Trophoblast cell (in vitro differentiated cells and primary cell): ENCODE data around the gene OR10H4. TPM values are rescaled to one million over a fixed set of nuclear protein-coding genes. Genes with fewer than 3 reads are reported as not detected.
A peak's percentile ranks its signal among the peaks of the same experiment; 100 is the strongest.
"Not testable (repeated sequence)": the region's sequence is repeated elsewhere in the genome, so short reads cannot be mapped to it uniquely, and the experiment has no call there.

ENCODE experiments used
- DNase-seq, 2 donors: peaks; one replicate each; pipeline ENCODE4 v3.0.0-alpha.2; 2016
- H2AFZ ChIP-seq: 2 replicates; pipeline ENCODE4 v1.6.1; 2013; ENCODE audit warnings: low read length, moderate library complexity, mild to moderate bottlenecking; ENCODE audit not compliant: insufficient read depth, poor library complexity
- H2AK5ac ChIP-seq: 2 replicates; pipeline ENCODE4 v1.6.1; 2013; ENCODE audit warnings: mild to moderate bottlenecking, low read length
- H2BK120ac ChIP-seq: 2 replicates; pipeline ENCODE4 v1.6.1; 2013; ENCODE audit warnings: low read length, mild to moderate bottlenecking, moderate library complexity; ENCODE audit not compliant: insufficient read depth, poor library complexity
- H2BK12ac ChIP-seq: 2 replicates; pipeline ENCODE4 v1.6.1; 2013; ENCODE audit warnings: mild to moderate bottlenecking, low read length, moderate library complexity
- H2BK5ac ChIP-seq: 2 replicates; pipeline ENCODE4 v1.6.1; 2013; ENCODE audit warnings: low read length, low read depth, moderate library complexity, mild to moderate bottlenecking; ENCODE audit not compliant: poor library complexity
- H3K14ac ChIP-seq: 2 replicates; pipeline ENCODE4 v1.6.1; 2013; ENCODE audit warnings: mild to moderate bottlenecking, low read length
- H3K18ac ChIP-seq: 2 replicates; pipeline ENCODE4 v1.6.1; 2013; ENCODE audit warnings: mild to moderate bottlenecking, low read length
- H3K23ac ChIP-seq: 2 replicates; pipeline ENCODE4 v1.6.1; 2013; ENCODE audit warnings: low read length
- H3K27ac ChIP-seq: 2 replicates; pipeline ENCODE4 v1.5.1; 2013; ENCODE audit warnings: low read depth, mild to moderate bottlenecking, inconsistent platforms, low read length, moderate library complexity
- H3K27me3 ChIP-seq: 2 replicates; pipeline ENCODE4 v1.6.1; 2013; ENCODE audit warnings: inconsistent platforms, mild to moderate bottlenecking, low read length, moderate library complexity; ENCODE audit not compliant: insufficient read depth
- H3K36me3 ChIP-seq, 2 experiments: 1 replicate in 1 of 2; 2 replicates in 1 of 2; pipeline ENCODE4 v1.6.1; 2013; ENCODE audit warnings: low read length in 2 of 2, mild to moderate bottlenecking in 2 of 2, moderate library complexity in 1 of 2; ENCODE audit not compliant: insufficient read depth in 2 of 2, control insufficient read depth in 1 of 2
- H3K4ac ChIP-seq: 2 replicates; pipeline ENCODE4 v1.6.1; 2013; ENCODE audit warnings: low read depth, mild to moderate bottlenecking, low read length, moderate library complexity
- H3K4me1 ChIP-seq, 2 experiments: 1 replicate in 1 of 2; 2 replicates in 1 of 2; pipeline ENCODE4 v1.6.1; 2013; ENCODE audit warnings: low read length in 2 of 2, mild to moderate bottlenecking in 2 of 2, moderate library complexity in 1 of 2; ENCODE audit not compliant: insufficient read depth in 2 of 2, control insufficient read depth in 1 of 2
- H3K4me2 ChIP-seq: 2 replicates; pipeline ENCODE4 v1.6.1; 2013; ENCODE audit warnings: inconsistent platforms, mild to moderate bottlenecking, low read length, moderate library complexity
- H3K4me3 ChIP-seq: 2 replicates; pipeline ENCODE4 v1.5.1; 2013; ENCODE audit warnings: mild to moderate bottlenecking, low read depth, low read length, inconsistent platforms
- H3K79me1 ChIP-seq: one replicate; pipeline ENCODE4 v1.6.1; 2013; ENCODE audit warnings: low read length
- H3K79me2 ChIP-seq: 2 replicates; pipeline ENCODE4 v1.6.1; 2013; ENCODE audit warnings: low read length, mild to moderate bottlenecking; ENCODE audit not compliant: control insufficient read depth, insufficient read depth, poor library complexity
- H3K9ac ChIP-seq: 2 replicates; pipeline ENCODE4 v1.6.1; 2013; ENCODE audit warnings: mild to moderate bottlenecking, low read length
- H3K9me3 ChIP-seq: 2 replicates; pipeline ENCODE4 v1.6.1; 2013; ENCODE audit warnings: low read depth, mild to moderate bottlenecking, control low read depth, inconsistent platforms, low read length; ENCODE audit not compliant: insufficient read depth
- H4K12ac ChIP-seq: 2 replicates; pipeline ENCODE4 v1.6.1; 2013; ENCODE audit warnings: low read depth, mild to moderate bottlenecking, low read length, moderate library complexity
- H4K8ac ChIP-seq: 2 replicates; pipeline ENCODE4 v1.6.1; 2013; ENCODE audit warnings: low read depth, mild to moderate bottlenecking, low read length, moderate library complexity
- H4K91ac ChIP-seq: one replicate; pipeline ENCODE4 v1.6.1; 2013; ENCODE audit warnings: low read depth, mild to moderate bottlenecking, low read length, moderate library complexity
- WGBS: extraction: QIAGEN DNeasy Blood & Tissue Kit; methylation state at CpG from one replicate; pipeline ENCODE4 v1.1.7; 2013; ENCODE audit warnings: missing lambda C conversion rate; ENCODE audit not compliant: insufficient read length, insufficient coverage; ENCODE audit errors: extremely low coverage; 5-methylcytosine and 5-hydroxymethylcytosine counted together
- polyA plus RNA-seq: library from polyadenylated mRNA; stranded (reverse); fragments of 200-250 nt; gene quantifications from 2 replicates; pipeline ENCODE4 v1.2.3, GENCODE V29; 2013

OR10H4 gene
- not detected in 2 replicates for polyA plus RNA-seq

- Histone ChIP-seq H3K14ac (no peak within 1 kb of the TSS), H3K4me2 (no peak within 1 kb of the TSS), H3K4me1 (no peaks in the 10 kb centered on the region), H2AFZ (no peak within 1 kb of the TSS), H4K91ac (no peak within 1 kb of the TSS), H3K27me3 (no peaks in the 10 kb centered on the region), H3K9ac (no peak within 1 kb of the TSS), H3K4ac (no peak within 1 kb of the TSS), H2BK120ac (no peak within 1 kb of the TSS), H3K79me1 (no peaks in the 10 kb centered on the region), H3K79me2 (no peaks in the 10 kb centered on the region), H2BK12ac (no peak within 1 kb of the TSS), H3K27ac (no peak within 1 kb of the TSS), H4K8ac (no peak within 1 kb of the TSS), H2AK5ac (no peak within 1 kb of the TSS), H3K18ac (no peak within 1 kb of the TSS), H2BK5ac (no peak within 1 kb of the TSS), H4K12ac (no peak within 1 kb of the TSS), H3K36me3 (no peaks in the 10 kb centered on the region), H3K4me3 (peak within 1 kb of the TSS; percentile 44), H3K23ac (no peak within 1 kb of the TSS), H3K9me3 (peaks cover 10% of the 10 kb centered on the region)
- DNase-seq, result no peak
Measured at GRCh38 chr19:15948223-15949058, at the start of gene OR10H4. Gene OR10H4, plus strand, starts transcription at chr19:15949008. Its CDS starts 0 bp downstream, at chr19:15949008.

DNA sequence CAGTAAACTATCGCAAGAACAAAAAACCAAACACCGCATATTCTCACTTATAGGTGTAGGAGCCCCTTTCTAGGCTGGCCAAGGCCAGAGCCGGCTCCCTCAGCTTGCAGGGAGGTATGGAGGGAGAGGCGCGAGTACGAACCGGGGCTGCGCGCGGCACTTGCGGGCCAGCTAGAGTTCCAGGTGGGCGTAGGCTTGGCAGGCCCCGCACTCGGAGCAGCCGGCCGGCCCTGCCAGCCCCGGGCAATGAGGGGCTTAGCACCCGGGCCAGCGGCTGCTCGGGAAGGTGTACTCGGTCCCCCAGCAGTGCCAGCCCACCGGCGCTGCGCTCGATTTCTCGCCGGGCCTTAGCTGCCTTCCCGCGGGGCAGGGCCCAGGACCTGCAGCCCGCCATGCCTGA is 49.2 kb upstream of the OR10H4 start:
- H3K4me3 ChIP-seq, H2BK5ac ChIP-seq, H2BK12ac ChIP-seq, H2AFZ ChIP-seq, H3K4me2 ChIP-seq, H3K27me3 ChIP-seq, DNase-seq, H3K23ac ChIP-seq, H3K4me1 ChIP-seq, H3K9ac ChIP-seq, H3K79me2 ChIP-seq, H3K36me3 ChIP-seq, H3K4ac ChIP-seq, H2AK5ac ChIP-seq, H4K12ac ChIP-seq, H3K14ac ChIP-seq, H4K8ac ChIP-seq, H2BK120ac ChIP-seq, H4K91ac ChIP-seq, H3K79me1 ChIP-seq, H3K18ac ChIP-seq, H3K27ac ChIP-seq: not testable (repeated sequence)
- peaks cover 39% of the 10 kb centered on the region for H3K9me3 ChIP-seq
- no CpG with 5 or more reads among the region's 30 CpGs for WGBS

- not testable (repeated sequence) for H4K8ac ChIP-seq, H3K79me2 ChIP-seq, H3K4me2 ChIP-seq, H3K4ac ChIP-seq, H2AFZ ChIP-seq, H2BK12ac ChIP-seq, H2BK5ac ChIP-seq, H3K14ac ChIP-seq, H3K36me3 ChIP-seq, H3K4me1 ChIP-seq, H3K4me3 ChIP-seq, H2BK120ac ChIP-seq, H3K27ac ChIP-seq, H3K18ac ChIP-seq, H2AK5ac ChIP-seq, H3K9ac ChIP-seq, H3K27me3 ChIP-seq, H3K23ac ChIP-seq, H4K12ac ChIP-seq, H4K91ac ChIP-seq, H3K79me1 ChIP-seq, DNase-seq
- peaks cover 34% of the 10 kb centered on the region for H3K9me3 ChIP-seq
- no CpG with 5 or more reads among the region's 15 CpGs for WGBS
Measured at GRCh38 chr19:15900032-15900431, 48.8 kb upstream of the OR10H4 start.

GRCh38 chr19:15900504-15900903 is 48.3 kb upstream of the OR10H4 start:
- H3K79me2 ChIP-seq, result no peaks in the 10 kb centered on the region
- H4K8ac ChIP-seq, result no peak overlapping the region
- H3K23ac ChIP-seq, result no peak overlapping the region
- H2BK5ac ChIP-seq, result no peak overlapping the region
- H2AK5ac ChIP-seq, result no peak overlapping the region
- H3K4ac ChIP-seq, result no peak overlapping the region
- no peak overlapping the region for H3K18ac ChIP-seq
- H4K91ac ChIP-seq, result no peak overlapping the region
- no peak overlapping the region for H3K27ac ChIP-seq
- H2BK120ac ChIP-seq, result no peak overlapping the region
- H3K4me1 ChIP-seq, result no peaks in the 10 kb centered on the region
- H3K4me3 ChIP-seq, result no peak overlapping the region
- H3K14ac ChIP-seq, result no peak overlapping the region
- H3K9ac ChIP-seq, result no peak overlapping the region
- H3K79me1 ChIP-seq, result no peaks in the 10 kb centered on the region
- H3K27me3 ChIP-seq, result no peaks in the 10 kb centered on the region
- H2AFZ ChIP-seq, result no peak overlapping the region
- H3K9me3 ChIP-seq, result peaks cover 31% of the 10 kb centered on the region
- H2BK12ac ChIP-seq, result no peak overlapping the region
- no peak overlapping the region for H3K4me2 ChIP-seq
- H4K12ac ChIP-seq, result no peak overlapping the region
- H3K36me3 ChIP-seq, result no peaks in the 10 kb centered on the region
- DNase-seq, result no peak
- WGBS, result no CpG with 5 or more reads among the region's 11 CpGs
